ENCODE measurements around the gene DALRD3. TPM values are rescaled to one million over a fixed set of nuclear protein-coding genes. Genes with fewer than 3 reads are reported as not detected.

Gene DALRD3
- total RNA-seq (26.7 TPM), polyA plus RNA-seq (28.3 TPM)

GRCh38 chr3:49017971-49018706 is at the start of gene DALRD3:
Gene DALRD3, minus strand, starts transcription at chr3:49018580. Its CDS starts 16 bp downstream, at chr3:49018564.
- WGBS, result under 1% methylated on average over 85 of the region's 85 CpGs
- H3K4me1 ChIP-seq (ENCODE audit: insufficient read depth), result no peaks in the 10 kb centered on the region
- peaks cover 10% of the 10 kb centered on the region for H3K36me3 ChIP-seq (ENCODE audit: insufficient read depth)
- H3K27ac ChIP-seq (ENCODE audit: low read depth), result peak within 1 kb of the TSS; percentile 77
- peak within 1 kb of the TSS; percentile 77 for H3K4me3 ChIP-seq (ENCODE audit: low read depth, low read length)
- DNase-seq (ENCODE audit: extremely low spot score), result no peak

GRCh38 chr3:49058011-49058410 is 39.6 kb upstream of the DALRD3 start:
- peaks cover 7% of the 10 kb centered on the region for H3K36me3 ChIP-seq (ENCODE audit: insufficient read depth)
- no peak overlapping the region for H3K27ac ChIP-seq (ENCODE audit: low read depth)
- WGBS, result 87% methylated on average over 7 of the region's 7 CpGs
- DNase-seq (ENCODE audit: extremely low spot score), result no peak
- no peaks in the 10 kb centered on the region for H3K4me1 ChIP-seq (ENCODE audit: insufficient read depth)
- H3K4me3 ChIP-seq (ENCODE audit: low read depth, low read length), result no peak overlapping the region

GRCh38 chr3:49057268-49057667 is 38.9 kb upstream of the DALRD3 start:
- WGBS, result 97% methylated on average over 10 of the region's 10 CpGs
- Histone ChIP-seq H3K36me3 (ENCODE audit: insufficient read depth) (peaks cover 6% of the 10 kb centered on the region), H3K27ac (ENCODE audit: low read depth) (no peak overlapping the region), H3K4me3 (ENCODE audit: low read depth, low read length) (no peak overlapping the region), H3K4me1 (ENCODE audit: insufficient read depth) (no peaks in the 10 kb centered on the region)
- no peak for DNase-seq (ENCODE audit: extremely low spot score)

GRCh38 chr3:49054344-49054862 is 36.0 kb upstream of the DALRD3 start:
- DNase-seq (ENCODE audit: extremely low spot score), result no peak
- Histone ChIP-seq H3K27ac (ENCODE audit: low read depth) (no peak overlapping the region), H3K36me3 (ENCODE audit: insufficient read depth) (peaks cover 3% of the 10 kb centered on the region), H3K4me3 (ENCODE audit: low read depth, low read length) (no peak overlapping the region), H3K4me1 (ENCODE audit: insufficient read depth) (no peaks in the 10 kb centered on the region)
- 94% methylated on average over 2 of the region's 2 CpGs for WGBS

GRCh38 chr3:49053543-49053942 is 35.2 kb upstream of the DALRD3 start:
- DNase-seq (ENCODE audit: extremely low spot score), result no peak
- H3K27ac ChIP-seq (ENCODE audit: low read depth), result no peak overlapping the region
- peaks cover 3% of the 10 kb centered on the region for H3K36me3 ChIP-seq (ENCODE audit: insufficient read depth)
- H3K4me1 ChIP-seq (ENCODE audit: insufficient read depth), result no peaks in the 10 kb centered on the region
- 98% methylated on average over 1 of the region's 1 CpG for whole genome bisulfite sequencing
- H3K4me3 ChIP-seq (ENCODE audit: low read depth, low read length), result no peak overlapping the region

GRCh38 chr3:49035281-49035680 is 16.9 kb upstream of the DALRD3 start:
- 89% methylated on average over 3 of the region's 3 CpGs for WGBS
- peaks cover 7% of the 10 kb centered on the region for H3K36me3 ChIP-seq (ENCODE audit: insufficient read depth)
- no peak for DNase-seq (ENCODE audit: extremely low spot score)
- H3K4me3 ChIP-seq (ENCODE audit: low read depth, low read length), result no peak overlapping the region
- H3K4me1 ChIP-seq (ENCODE audit: insufficient read depth), result no peaks in the 10 kb centered on the region
- no peak overlapping the region for H3K27ac ChIP-seq (ENCODE audit: low read depth)

GRCh38 chr3:49034650-49035049 is 16.3 kb upstream of the DALRD3 start:
- Histone ChIP-seq H3K4me3 (ENCODE audit: low read depth, low read length) (no peak overlapping the region), H3K27ac (ENCODE audit: low read depth) (no peak overlapping the region), H3K4me1 (ENCODE audit: insufficient read depth) (no peaks in the 10 kb centered on the region), H3K36me3 (ENCODE audit: insufficient read depth) (peaks cover 7% of the 10 kb centered on the region)
- DNase-seq (ENCODE audit: extremely low spot score), result no peak
- WGBS, result 91% methylated on average over 2 of the region's 2 CpGs

GRCh38 chr3:49032646-49033304 is 14.4 kb upstream of the DALRD3 start:
- Histone ChIP-seq H3K27ac (ENCODE audit: low read depth) (no peak overlapping the region), H3K36me3 (ENCODE audit: insufficient read depth) (peaks cover 7% of the 10 kb centered on the region), H3K4me3 (ENCODE audit: low read depth, low read length) (no peak overlapping the region), H3K4me1 (ENCODE audit: insufficient read depth) (no peaks in the 10 kb centered on the region)
- WGBS, result 88% methylated on average over 6 of the region's 6 CpGs
- no peak for DNase-seq (ENCODE audit: extremely low spot score)

- no peak for DNase-seq (ENCODE audit: extremely low spot score)
- no peak overlapping the region for H3K4me3 ChIP-seq (ENCODE audit: low read depth, low read length)
- no peak overlapping the region for H3K27ac ChIP-seq (ENCODE audit: low read depth)
- H3K4me1 ChIP-seq (ENCODE audit: insufficient read depth), result no peaks in the 10 kb centered on the region
- H3K36me3 ChIP-seq (ENCODE audit: insufficient read depth), result peaks cover 7% of the 10 kb centered on the region
- 90% methylated on average over 6 of the region's 6 CpGs for WGBS
Observed at GRCh38 chr3:49030321-49030720, 11.9 kb upstream of the DALRD3 start.

- Histone ChIP-seq H3K4me1 (ENCODE audit: insufficient read depth) (no peaks in the 10 kb centered on the region), H3K27ac (ENCODE audit: low read depth) (peak overlapping the region; percentile 77), H3K4me3 (ENCODE audit: low read depth, low read length) (no peak overlapping the region), H3K36me3 (ENCODE audit: insufficient read depth) (peaks cover 6% of the 10 kb centered on the region)
- WGBS, result 2% methylated on average over 7 of the region's 7 CpGs
- DNase-seq (ENCODE audit: extremely low spot score), result no peak
Observed at GRCh38 chr3:49029563-49029884, 11.1 kb upstream of the DALRD3 start.

GRCh38 chr3:49028673-49029562 is 10.5 kb upstream of the DALRD3 start, which contains the start of gene IMPDH2:
Gene IMPDH2, minus strand, starts transcription at chr3:49029398. Its CDS starts 48 bp downstream, at chr3:49029350.
- H3K27ac ChIP-seq (ENCODE audit: low read depth), result peak within 1 kb of the TSS; percentile 89
- peaks cover 7% of the 10 kb centered on the region for H3K36me3 ChIP-seq (ENCODE audit: insufficient read depth)
- H3K4me3 ChIP-seq (ENCODE audit: low read depth, low read length), result peak within 1 kb of the TSS; percentile 61
- 2% methylated on average over 55 of the region's 55 CpGs for WGBS
- DNase-seq (ENCODE audit: extremely low spot score), result peak; percentile 73
- no peaks in the 10 kb centered on the region for H3K4me1 ChIP-seq (ENCODE audit: insufficient read depth)

GRCh38 chr3:49028298-49028672 is 9.9 kb upstream of the DALRD3 start:
- 83% methylated on average over 4 of the region's 4 CpGs for WGBS
- no peak overlapping the region for H3K27ac ChIP-seq (ENCODE audit: low read depth)
- peaks cover 7% of the 10 kb centered on the region for H3K36me3 ChIP-seq (ENCODE audit: insufficient read depth)

GRCh38 chr3:49027634-49028033 is 9.3 kb upstream of the DALRD3 start:
- WGBS, result 95% methylated on average over 9 of the region's 9 CpGs
- H3K4me3 ChIP-seq (ENCODE audit: low read depth, low read length), result no peak overlapping the region
- peaks cover 5% of the 10 kb centered on the region for H3K36me3 ChIP-seq (ENCODE audit: insufficient read depth)
- no peak for DNase-seq (ENCODE audit: extremely low spot score)
- no peak overlapping the region for H3K27ac ChIP-seq (ENCODE audit: low read depth)
- no peaks in the 10 kb centered on the region for H3K4me1 ChIP-seq (ENCODE audit: insufficient read depth)

More at GRCh38 chr3:49028298-49028672, 9.9 kb upstream of the DALRD3 start:
- Histone ChIP-seq H3K4me1 (ENCODE audit: insufficient read depth) (no peaks in the 10 kb centered on the region), H3K4me3 (ENCODE audit: low read depth, low read length) (no peak overlapping the region)
- no peak for DNase-seq (ENCODE audit: extremely low spot score)

All from urinary bladder (tissue), 4 donors.